Heart left ventricle (tissue), 13 donors: ENCODE measurements around the gene UBAP1L.

Experiments used
- CTCF ChIP-seq, 12 donors: fragments of 200-600 bp; sonication (generic) in 4 of 12; IDR thresholded peaks; one replicate each; pipeline versions ENCODE4 v1.5.0 to v1.8.0; 2018 to 2022; ENCODE audit warnings: antibody characterized with exemption in 12 of 12, mild to moderate bottlenecking in 5 of 12
- POLR2A ChIP-seq, 2 donors: fragments of 450-650 bp; IDR thresholded peaks; one replicate each; pipeline ENCODE4 v1.6.1; 2017; ENCODE audit warnings: antibody characterized with exemption in 2 of 2, mild to moderate bottlenecking in 2 of 2, moderate library complexity in 2 of 2
- donor health status: ischemic (EF 13 %, LVEDD 7.1; RV severe dilation, severe dysfunction).
- donor health status: DM: no; HTN: yes; CAD: no.
- donor health status: DM: no; HTN: no; CAD: no.
- donor health status: ischemic (EF 25% LVEDD 6.9; RV normal size, moderate dysfunction).
- donor health status: ischemic (EF 25% LVEDD 5.7; RV mildly dilated, moderate dysfunction).
- donor health status: ischemic (EF 35%, LVEDD 5.7; RV mildly dilated, moderate dysfunction).
- donor health status: nonischemic (EF 11% LVEDD 7.7; RV severe dilation, severe dysfunction).
- donor health status: DM: yes; HTN: yes; CAD: no.
- donor health status: PGD.
- donor health status: ischemic (EF 29% LVEDD 5.4; RV normal size, mild dysfunction).
- donor health status: nonischemic (EF 23%, LVEDD 6.1; RV moderate dilation, normal function).

- TF ChIP-seq CTCF (IDR thresholded peaks at IDR 0.05) = no peak
- TF ChIP-seq POLR2A (IDR thresholded peaks at IDR 0.05) = no peak
Observed at GRCh38 chr15:65084500-65085206, 30.3 kb downstream of the UBAP1L start.
